ENCODE measurements around the gene LRCOL1.

The LRCOL1 gene

DNA sequence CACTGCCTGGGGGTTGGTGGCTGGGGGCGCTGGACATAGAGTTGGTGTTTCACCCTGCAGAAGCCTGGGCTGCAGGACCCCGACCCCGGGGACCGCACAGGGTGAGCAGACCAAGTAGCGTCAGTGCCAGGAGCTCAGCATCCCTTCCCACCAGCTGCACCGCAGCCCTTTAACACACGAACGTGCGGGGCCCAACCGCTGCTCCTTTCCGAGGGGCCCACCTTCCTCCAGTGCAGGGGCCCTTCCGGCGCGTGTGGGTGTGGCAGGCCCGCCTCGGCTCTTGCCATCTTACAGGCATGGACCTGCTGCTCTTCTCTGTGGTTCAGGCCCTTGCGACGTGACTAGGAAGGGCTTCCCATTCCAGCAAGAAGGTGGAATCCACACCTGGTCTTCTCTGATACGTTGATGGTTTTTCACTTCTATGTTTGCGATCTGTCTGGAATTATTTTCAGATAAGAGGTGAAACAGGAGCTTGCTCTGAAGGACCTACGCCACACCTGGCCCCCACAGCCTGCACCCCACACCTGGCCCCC is 47.8 kb downstream of the LRCOL1 start:
- no peak for DNase-seq

DNA sequence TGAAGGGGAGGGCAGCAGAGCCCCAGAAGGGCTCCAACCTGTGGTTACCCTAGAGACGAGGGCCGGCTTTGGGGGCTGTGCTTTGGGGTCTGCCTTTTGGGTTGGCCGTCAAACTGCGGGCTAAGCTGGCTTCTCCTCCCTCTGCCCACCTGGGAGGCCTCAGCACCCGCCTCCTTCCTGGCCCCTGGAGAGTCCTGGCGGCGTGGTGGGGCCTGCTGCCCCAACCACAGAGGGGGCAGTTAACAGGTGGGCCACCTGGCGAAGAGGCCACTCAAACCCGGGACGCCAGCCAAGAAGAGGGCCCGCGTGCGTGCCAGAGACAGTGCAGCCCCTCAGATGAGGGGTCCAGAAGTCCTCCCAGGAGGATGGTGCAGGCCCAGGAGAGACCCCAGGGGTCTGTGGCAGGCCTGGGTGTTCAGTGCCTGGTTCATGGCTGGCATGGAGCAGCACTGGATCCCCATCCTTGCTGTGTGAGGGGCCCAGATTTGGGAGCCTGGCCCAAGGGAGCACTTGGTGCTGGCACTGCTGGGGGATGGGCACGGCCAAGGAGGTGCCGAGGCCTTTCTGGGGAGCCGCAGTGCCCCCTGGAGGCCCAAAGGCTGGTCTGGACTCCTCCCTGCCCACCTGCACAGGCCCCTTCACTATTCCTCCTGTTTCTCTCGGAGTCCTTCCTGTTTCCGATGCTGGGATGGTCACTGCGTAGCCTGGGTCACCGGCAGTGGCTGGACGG is 48.8 kb downstream of the LRCOL1 start:
- DNase-seq: peak in 2 of 4 experiments; percentile 14 to 29

DNA sequence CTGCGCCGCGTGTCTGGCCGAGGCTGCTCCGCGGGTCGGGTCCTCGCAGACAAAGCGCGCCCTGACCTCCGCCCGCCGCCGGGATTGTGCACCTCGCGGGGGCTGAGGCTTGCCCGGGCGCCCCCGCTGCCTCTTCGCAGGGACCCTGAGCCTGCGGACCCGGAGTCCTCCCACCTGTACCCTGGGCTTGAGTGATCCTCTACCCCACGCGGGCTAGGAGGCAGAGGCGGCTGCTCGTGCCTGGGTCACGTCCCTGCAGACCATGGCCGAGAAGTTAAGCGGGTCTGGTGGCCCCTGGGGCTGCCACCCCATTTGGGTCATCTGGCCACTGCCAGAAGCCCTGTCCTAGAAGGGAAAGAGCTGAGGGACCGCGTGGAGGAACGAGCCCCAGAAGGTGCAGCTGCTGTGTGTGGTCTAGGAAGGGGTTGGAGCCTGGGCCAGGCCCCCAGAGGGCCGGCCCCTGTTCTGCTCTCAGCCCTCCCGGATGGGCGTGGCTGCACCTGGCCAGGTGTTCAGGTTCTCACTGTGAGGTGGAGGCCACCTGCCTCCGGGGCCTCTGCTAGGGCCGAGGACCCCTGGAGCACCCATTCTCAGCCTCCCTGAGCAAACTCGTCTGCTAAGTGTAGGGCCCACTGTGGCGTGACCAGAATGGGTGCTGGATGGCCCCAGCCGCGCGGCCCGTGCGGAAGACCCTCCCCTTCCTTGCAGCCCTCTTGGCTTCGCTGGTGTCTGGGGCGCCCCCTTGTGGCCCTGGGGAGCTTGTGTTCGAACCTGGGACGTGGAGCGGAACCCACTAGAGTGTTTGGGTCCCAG is 49.6 kb downstream of the LRCOL1 start:
- peak; percentile 60 to 84 (median 74) for DNase-seq

GRCh38 chr12:132560364-132560613 is 50.1 kb downstream of the LRCOL1 start:
- DNase-seq: peak in 1 of 4 experiments; percentile 16

- DNase-seq: peak in 2 of 4 experiments; percentile 61 to 65
Measured at GRCh38 chr12:132559652-132560363, 50.6 kb downstream of the LRCOL1 start.

DNA sequence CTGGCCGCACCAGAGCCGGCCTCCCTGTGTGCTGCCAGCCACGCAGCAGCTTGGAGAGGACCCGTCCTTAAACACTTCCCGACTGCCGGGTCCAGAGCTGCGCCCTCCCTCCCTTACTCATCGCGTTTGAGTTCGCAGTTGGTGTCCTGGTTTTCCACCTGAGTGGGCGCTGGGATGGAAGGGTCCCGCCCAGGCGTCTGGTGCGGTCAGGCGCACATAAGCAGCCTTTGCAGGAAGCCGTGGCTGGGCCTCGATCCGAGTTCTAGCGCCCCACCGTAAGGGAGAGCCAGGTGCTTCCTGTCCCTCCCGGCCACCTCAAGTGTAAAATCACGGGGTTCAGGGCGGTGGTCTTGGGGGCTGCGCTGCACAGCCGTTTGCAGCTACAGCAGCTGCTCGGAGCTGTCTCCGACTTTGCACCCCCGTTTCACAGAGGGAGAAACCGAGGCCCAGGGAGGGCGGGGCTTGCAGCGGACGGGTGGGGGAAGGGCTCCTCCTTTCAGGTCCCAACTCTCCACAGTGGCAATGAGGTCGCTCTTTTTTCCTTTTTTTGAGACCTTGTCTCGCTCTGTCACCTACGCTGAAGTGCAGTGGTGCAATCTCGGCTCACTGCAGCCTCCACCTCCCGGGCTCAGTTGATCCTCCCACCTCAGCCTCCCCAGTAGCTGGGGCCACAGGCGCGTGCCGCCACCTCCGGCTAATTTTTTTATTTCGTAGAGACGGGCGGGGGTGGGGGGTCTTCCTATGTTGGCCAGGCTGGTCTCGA is 51.3 kb downstream of the LRCOL1 start:
- DNase-seq: peak in 2 of 4 experiments; percentile 4 to 9

DNA sequence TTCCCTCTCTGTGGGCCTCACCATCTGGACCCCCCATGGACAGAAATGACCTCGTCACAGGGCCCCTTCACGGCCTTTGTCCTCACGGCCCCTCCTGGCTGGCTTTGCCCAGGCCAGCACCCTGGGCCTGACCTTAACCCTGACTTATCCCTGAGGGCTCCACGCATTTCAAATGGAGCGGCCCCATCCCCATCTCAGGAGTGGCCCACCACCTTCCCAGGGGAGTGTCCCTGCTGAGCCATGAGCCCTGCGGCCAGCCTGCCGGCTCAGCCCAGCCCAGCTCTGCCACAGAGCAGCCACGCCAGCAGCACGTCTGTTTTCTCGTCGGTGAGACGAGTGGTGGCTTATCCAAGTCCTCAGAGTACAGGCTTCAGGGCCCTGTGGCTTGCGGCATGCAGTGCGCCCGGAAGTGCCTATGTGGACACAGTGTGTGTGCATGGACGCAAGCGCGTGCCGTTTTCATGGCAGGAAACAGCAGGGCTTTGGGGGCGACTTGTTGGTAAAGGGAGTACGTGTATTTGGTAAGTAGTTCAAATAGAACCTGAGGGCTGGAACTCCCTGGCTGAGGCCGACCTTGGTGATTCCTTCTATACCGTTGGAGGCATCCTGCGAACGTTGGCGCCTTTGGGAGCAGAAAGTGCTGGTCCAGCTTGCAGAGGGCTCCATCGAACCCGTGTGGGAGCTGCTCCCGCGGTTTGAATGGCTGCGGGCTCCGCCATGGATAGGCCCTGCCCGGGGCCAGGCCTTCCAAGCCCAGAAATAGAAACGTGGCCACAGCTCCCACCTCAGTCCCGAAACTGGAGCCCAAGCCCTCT is 52.1 kb downstream of the LRCOL1 start:
- peak in 3 of 4 experiments; percentile 20 to 35 (median 30) for DNase-seq

GRCh38 chr12:132557291-132558015 is 52.9 kb downstream of the LRCOL1 start:
- DNase-seq: no peak

GRCh38 chr12:132556801-132557200 is 53.6 kb downstream of the LRCOL1 start:
- DNase-seq: no peak

DNA sequence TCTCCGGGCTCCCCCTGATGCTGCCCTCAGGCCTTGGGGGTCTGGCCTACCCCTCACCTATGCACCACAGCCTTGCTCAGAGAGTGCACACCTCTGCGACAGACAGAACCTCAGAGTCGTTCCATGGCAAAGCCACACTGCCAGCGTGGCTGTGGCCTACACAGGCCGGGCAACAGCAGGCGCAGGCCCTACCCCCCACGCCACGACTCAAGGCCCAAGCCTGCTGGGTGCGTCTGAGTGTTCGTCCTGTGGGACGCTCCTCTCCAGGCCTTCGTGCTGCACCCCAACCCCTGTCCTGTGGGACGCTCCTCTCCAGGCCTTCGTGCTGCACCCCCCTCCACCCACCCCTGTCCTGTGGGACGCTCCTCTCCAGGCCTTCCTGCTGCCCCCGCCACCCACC is 54.2 kb downstream of the LRCOL1 start:
- no peak for DNase-seq

DNA sequence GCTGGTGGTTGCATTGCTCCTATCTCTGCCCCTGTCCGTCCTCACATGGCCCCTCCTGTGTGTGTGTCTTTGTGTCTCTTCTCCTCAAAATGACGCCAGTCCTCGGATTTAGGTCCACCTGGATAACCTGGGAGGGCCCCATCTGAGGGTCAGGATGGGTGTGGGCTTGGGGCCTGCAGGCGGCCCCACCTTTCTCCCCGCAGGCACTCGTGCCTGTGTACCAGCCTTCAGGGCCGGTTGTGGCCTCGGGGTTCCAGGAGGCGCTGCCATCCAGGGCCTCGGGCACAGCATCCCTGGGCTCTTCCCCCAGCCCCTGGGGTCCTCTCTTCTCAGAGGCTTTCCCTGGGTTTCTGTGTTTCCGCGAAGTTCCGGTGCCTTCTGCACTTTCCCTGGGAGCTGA is 54.7 kb downstream of the LRCOL1 start:
- no peak for DNase-seq

GRCh38 chr12:132554845-132555630 is 55.3 kb downstream of the LRCOL1 start:
- peak in 2 of 4 experiments; percentile 15 to 27 for DNase-seq
